Occipital lobe (tissue), 2 donors: Measurements from ENCODE around the gene FMN1. TPM values are rescaled to one million over a fixed set of nuclear protein-coding genes. Genes with fewer than 3 reads are reported as not detected.
"Not testable (repeated sequence)": the region's sequence is repeated elsewhere in the genome, so short reads cannot be mapped to it uniquely, and the experiment has no call there.

ENCODE experiments used
- DNase-seq: peaks from one replicate; lab custom pipeline; 2025; lab: John Stamatoyannopoulos, UW
- total RNA-seq: library from RNA; depleted of rRNA; stranded (reverse); fragments of >200 nt; gene quantifications from one replicate; pipeline ENCODE4 v1.2.3, GENCODE V29; 2014

Gene FMN1
- total RNA-seq, 1 donor from 2014 or later, result 3.9 TPM

DNA sequence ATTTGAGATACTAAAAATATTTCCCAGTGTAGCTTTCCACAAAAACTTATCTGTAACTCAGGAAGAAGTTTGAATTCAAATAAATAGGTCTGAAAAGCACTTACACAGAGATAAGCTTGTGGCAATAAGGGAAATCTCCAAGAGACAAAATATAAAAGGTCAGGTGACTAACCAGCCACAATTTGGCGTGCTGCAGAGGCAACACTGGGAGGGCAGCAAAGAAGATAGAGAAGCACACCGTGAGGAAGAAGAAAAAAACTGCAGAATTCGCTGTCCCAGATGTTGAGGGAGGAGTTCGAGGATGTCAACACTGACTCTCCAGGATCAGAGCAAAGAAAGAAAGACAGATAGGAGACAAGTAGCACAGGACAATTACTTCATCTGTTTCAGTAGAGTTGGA is 204.4 kb downstream of the FMN1 start:
- DNase-seq, result no peak

DNA sequence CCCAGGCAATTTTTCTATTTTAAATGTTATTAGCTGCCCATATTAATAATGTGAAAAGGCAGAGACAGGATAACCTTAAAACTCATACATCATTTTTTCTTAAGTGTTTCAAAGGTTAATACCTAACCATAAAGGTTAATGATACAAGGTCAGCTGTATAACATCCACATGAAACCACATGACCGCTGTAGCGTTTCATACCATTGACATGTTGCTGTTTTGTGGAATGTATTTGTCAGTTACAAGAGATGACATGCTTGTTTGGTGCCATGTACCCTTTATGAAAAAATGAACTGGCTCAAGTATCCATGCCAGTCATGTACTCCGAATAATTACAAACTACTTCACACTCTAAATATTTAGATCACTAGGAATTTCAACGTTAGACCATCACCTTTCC is 207.4 kb downstream of the FMN1 start:
- DNase-seq, result no peak

DNA sequence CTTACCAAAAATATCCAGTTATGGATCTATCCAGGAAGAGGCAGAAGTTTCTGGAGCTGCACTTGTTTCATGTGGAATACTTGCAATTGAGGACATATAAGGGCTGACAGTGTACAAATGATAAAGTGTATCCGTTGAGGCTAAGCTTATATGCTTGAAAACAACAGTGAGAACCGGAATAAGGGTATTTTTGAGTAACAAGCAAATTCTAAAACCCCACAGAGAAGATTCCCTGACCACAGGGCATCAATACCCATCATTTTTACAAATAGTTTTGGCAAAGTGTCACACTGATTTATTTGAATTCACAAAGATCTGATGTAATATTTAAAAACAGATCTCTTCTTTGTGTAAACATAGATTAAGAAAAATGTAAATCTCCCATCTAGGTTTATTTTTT is 208.4 kb downstream of the FMN1 start:
- no peak for DNase-seq

DNA sequence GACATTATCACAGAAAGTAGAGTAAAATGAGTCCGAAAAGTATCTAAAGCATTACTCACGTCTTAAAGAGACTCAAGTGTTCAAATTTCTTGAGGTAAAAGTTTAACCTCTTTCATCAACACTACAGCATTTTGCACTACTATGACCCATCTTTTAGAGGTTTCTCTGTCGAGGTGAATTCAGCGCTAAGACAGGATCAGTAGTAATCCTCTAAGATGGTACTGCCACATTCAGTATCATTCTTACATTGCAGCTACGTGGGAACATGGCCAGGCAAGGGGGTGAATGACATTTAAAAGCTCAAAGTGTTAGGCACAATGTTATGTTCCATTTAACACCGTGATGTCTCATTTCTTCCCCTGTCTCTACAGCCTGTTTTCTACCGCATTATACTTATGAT is 210.8 kb downstream of the FMN1 start:
- DNase-seq, result no peak

DNA sequence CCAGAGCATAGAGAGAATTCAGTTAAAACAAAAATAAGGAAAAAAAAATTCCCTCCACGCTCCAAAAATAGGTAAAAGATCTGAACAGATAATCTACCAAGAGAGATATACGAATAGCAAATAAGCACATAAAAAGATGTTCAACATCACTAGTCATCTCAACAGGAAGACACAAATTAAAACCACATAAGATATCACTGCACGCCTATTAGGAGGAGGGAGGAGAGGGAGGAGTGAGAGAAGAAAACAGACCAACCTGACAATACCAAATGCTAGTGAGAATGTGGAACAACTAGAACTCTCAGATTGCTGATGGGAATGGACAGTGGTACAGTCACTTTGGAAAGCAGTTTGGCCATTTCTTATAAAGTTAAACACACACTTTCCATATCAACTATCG is 212.5 kb downstream of the FMN1 start:
- no peak for DNase-seq

DNA sequence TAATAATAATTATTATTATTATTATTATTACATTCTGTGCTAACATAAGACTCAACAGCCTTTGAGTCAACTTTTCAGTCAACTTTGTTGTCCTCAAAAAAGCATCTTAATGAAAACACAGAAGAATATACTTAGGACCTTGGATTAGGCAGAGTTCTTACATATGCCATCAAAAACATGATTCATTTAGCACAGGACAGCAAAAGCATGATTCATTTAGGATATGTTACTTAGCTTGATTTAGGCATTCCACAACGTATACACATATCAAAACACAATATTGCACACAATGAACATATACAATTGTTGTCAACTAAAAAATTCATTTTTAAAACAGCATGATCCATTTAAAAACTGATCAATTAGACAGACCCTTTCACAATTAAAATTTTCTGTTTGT is 213.0 kb downstream of the FMN1 start:
- DNase-seq, result no peak

DNA sequence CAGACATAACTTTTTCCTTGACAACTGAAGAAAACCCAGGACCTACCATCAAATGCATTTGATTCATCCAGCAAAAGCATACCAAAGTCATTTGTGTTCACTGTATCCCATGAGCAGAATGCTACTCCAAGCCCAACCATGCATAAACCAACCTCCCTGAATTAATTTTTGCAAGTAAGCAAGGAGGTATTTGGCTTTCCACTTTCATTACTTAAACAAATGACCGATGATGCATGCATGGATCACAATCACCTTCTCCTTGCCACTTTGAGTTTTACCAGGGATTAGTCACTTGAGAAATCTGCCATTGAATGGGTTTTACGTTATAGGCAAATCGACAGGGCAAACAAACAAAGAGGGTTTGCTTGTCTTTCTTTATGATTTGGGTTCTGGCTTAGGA is 214.8 kb downstream of the FMN1 start:
- no peak for DNase-seq

DNA sequence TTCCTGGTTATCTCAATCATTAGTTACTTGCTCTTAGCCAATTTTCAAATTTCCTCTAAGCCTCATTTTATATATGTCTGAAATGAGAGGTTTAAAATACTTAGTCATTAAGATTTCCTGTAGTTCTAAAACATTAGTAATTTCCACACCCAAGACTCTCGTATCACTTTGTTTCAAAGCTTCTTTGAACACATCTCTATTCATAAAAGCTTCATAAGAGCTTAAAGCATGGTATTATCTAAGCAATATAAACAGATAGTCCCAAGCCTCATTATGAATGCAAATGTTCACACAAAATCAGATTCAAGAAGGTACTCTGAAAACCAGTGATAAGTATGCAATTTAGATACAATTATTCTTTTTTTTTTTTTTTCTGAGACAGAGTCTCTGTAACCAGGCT is 217.0 kb downstream of the FMN1 start:
- no peak for DNase-seq

DNA sequence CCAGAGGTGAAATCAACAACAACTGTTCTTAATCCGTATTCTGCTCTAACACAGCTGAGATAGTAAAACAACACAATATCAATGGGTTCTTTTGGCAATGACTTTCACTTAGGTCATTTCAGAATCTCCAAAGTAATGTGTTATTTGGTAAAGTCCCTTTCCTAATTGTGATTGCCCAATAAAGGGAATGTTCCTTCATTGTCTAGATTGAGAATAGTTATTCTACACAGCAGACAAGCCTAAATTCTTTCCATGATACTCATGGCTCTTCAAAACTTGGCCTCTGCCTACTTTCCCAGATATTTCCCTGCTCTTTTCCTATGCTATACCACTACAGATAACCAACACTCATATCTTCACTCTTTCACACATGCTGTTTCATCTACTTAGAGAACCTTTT is 219.8 kb downstream of the FMN1 start:
- DNase-seq, result no peak

DNA sequence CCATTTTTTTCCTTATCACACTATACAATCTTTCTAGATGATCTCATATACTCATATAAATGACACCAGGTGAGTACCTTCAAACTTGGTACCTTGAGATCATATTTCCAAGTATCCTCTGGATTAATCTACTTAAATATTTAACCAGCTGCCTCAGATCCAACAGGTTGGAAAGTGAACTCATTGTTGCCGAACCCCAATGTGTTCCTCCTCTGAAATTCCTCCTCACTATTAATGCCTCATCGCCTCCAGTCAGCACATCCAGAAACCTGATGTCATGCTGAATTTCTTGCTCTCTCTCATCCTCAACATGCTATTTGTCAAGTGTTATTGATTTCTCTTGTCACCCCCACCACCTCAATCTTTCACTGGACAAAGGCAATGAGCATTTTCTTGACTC is 221.8 kb downstream of the FMN1 start:
- no peak for DNase-seq

DNA sequence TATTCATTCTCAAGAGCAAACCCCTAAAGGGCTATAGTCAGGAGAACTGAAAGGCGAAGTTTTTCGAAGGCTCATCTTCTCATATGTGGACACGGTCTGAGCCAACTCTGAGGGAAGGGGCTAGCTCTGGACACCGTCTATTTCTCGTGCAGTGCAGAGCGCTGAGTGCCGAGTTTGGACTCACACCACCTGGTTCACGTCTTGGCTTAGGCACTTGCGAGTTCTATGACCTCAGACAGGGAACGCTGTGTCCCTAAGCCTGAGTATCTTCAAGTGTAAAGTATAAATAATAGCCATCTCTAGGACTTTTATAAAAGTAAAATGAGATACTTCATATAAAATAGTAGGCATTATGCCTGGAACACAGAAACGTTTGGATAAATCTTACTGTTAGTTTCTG is 223.7 kb downstream of the FMN1 start:
- no peak for DNase-seq

DNA sequence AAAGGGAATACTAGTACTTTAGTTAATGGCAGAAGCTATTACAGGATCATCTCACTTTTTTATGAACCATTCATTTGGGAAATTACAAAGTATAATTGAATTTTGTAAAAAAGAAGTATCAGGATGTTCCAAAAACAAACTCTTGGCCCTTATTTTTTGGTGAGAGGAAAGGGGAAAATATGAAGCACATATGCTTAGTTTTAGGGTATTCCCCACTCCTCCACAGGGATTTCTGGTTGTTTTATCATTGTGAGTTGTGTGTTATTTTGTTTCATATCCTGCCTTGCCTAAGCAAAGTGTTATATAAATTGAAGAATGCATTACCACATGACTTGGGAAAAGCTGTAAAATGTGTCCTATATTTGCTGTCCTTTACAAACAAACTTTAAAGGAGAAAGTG is 227.0 kb downstream of the FMN1 start:
- no peak for DNase-seq

DNA sequence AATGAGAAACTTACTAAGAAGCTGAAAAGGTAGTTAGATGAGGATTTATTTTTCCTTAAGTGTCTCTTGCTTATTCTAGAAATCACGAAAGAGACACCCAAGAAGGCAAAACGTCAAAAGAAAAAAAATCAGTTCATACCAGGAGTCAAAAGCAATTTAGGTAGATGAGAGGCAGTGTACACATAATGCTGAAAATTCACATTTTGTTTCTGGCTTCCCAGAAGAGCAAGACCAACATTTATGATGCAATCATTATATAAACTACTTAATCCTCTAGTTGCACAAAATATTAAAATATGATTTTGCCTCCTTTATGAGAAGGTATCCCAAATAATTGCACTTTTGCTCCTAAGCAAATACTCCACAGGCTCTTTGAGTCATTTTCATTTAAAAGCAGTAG is 228.0 kb downstream of the FMN1 start:
- no peak for DNase-seq

DNA sequence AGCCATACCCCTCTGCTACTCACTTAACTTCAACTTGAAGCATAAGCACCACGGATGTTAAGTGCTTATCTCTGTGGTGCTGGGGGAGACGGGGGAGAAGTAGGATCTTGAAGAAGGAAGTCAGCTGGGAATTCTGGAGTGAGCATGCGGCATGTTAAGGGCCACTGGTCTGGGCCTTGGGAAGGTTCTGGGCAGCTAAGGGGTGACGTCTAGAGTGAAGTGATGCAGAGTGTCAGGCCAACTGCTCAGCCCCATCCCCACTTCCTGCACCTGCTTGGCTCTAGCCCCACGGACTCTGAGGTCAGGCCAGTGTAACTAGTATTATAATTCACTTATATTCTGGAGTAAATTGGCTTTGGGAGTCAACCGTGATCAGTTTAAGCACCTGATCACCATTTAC is 228.6 kb downstream of the FMN1 start:
- no peak for DNase-seq

DNA sequence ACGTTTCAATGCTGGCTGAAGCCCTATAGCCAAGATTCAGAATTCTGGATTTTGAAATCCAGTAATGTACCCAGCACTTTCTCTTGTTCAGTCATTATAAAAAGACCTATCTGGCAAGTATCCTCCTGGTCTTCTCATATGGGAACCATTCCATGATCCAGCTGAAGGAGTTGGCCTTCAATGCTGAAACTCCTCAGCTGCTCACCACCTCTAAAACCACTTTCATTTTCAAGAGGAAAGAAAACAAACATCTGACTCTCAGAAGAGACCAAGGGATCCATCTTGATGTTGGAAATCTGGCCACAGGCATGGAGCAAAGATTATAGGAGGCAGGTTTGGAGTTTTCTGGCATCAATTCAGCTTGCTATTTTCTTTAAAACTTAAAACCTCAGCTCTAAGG is 235.4 kb downstream of the FMN1 start:
- DNase-seq, result no peak

DNA sequence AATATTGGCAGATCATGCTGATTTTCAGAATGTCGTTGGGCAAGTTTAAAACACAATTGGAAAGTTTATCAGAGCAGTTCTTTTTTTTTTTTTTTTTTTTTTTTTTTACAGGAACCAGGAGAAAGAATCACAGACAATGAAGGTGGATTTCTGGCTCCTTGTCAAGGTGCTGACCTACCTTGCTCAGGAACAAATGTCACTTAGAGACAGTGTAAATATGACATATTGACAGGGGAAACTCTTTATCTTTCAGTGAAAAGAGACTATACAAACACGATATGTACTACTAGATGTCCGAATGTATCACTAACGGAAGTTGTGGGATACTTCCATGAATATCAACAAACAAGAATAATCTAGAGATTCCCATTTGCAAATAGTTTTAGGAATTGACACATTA is 237.3 kb downstream of the FMN1 start:
- no peak for DNase-seq

DNA sequence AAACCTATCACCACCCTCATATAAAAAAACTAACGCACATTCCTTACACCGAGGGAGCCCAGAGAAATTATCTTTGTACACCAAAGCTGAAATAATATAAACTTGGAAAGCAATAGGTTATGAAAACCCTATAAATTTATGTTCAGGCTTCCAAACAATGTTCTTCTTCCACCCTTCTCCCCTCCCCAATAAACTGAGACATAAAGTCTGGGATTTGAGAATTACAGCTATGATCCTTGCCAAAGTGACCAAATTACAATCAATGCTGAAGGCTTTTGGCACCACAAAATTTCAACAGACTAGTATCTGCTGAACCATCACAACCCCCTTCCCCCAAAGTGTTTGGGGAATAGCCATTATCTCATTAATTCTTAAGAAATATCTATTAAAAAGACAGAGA is 237.8 kb downstream of the FMN1 start:
- no peak for DNase-seq

DNA sequence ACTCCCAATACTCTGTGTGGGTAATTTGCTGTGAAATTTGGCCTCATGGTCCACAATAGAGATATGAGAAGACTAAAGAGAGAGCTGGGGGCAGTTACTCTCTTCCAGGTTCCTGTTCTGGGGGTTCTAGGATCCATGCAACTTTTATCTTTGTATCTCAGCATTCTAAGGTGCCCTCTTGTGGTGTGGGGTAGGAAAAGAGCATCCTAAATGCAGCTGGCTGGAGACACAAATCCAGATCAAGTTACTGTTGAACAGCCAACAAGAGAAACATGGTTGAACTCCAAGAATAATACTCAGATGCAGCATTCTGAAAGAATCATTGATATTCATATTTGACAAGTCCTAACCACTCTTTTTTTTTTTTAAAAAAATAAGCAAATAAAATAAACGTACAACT is 238.5 kb downstream of the FMN1 start:
- no peak for DNase-seq

DNA sequence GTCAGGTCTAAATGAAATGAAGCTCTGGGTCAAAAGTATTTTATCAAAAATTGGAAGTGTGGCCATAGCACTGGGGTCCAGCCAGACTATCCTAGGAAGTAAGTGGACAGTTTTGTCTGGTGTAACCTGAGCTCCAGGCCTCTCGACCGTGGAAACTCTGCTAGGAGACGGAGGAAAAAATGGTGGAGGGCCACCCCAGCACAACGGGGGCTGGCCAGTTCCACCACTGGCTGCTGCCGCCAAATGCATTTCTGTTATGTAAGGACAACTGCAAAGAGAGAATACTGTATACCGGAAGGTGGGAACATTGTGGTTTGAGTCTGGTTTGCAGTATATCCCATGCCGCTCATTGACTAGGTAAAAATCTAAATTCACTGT is 241.0 kb downstream of the FMN1 start:
- no peak for DNase-seq

DNA sequence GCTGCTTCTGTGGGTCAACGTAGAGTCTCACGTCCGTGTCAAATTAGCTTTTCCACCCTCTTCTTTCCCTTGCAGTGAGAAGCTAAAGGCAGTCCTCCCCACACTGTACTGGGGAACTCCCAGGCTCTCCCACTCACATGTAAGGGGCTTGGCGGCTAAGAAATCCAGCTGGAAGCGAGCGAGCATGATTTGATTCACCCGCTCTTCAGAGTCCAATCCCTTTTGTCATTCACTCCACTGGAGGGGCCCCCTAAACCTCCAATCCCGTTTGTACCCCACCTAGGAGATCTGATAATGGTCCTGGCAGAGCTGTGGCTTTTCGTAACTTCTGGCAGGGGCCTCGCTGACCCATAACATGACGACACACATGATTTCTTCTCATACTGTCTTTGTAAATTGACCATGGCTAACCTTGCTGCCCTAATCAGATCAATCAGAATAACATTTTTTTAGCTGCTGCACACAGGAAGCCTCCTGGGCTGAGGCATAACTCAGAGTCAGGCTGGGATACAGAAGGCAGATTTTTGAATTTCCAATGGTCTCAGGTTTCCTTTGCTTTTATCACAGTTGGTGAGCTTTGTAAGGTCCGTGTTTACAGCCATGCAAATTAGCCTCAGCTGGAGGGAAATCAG is 241.5 kb downstream of the FMN1 start:
- DNase-seq, result no peak

DNA sequence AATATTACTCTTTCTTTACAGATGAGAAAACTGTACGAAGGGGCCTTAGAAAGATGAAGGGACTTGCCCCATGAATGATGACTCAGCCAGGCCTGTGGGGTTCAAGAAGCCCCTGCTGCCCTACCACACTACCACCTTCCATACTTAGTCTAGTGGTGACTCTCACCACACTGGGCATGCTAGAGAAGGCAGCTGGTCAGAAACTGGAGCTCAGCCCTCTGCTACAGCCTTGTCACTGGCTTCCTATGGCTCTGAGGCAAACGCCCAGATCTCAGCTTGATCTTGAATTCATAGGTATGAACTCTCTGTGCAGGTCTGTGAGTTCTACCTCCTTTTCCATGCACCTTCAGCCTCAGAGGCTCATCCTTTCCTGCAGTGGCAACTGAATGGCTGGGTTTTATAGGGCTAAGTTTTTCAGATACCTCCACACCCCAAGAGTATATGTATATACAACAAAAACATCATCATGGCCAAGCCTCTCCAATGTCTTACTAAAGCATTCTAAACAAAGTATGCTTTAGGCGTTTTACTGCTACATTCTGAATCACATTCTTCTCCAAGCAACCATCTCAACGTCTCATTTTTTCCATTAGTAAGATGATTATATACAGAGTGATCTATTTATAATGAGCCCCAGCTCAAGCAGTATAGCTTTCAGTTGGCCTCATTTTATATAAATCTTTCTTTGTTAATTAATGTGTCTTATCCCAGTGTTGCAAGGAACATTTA is 242.6 kb downstream of the FMN1 start:
- no peak for DNase-seq

DNA sequence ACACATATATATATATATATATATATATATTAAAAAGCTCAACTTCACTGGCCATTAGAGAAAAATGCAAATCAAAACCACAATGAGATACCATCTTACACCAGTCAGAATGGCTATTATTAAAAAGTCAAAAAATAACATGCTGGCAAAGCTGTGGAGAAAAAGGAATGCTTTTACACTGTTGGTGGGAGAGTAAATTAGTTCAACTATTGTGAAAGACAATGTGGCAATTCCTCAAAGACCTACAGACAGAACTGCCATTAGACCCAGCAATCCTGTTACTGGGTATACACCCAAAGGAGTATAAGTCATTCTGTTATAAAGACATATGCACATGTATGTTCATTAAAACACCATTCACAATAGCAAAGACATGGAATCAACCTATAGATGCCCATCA is 244.5 kb downstream of the FMN1 start:
- DNase-seq, result not testable (repeated sequence)

DNA sequence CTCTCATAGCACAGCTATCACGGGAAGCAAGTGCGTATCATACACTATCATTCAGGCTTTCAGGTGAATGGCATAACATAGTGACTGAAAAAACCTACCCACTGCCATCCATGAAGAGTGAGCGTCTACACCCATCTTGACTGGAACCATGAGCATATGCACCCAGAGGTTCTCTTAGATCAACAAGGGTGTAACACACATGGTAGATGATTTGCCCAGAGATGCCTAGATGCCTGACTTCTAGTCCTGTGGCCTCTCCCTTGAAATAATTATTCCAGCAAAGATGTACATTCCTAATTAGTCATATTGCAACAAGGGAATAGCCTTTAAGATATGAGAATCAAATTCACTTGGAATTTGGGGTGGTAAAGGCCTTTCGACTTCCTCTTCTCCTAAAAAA is 248.3 kb downstream of the FMN1 start:
- no peak for DNase-seq

DNA sequence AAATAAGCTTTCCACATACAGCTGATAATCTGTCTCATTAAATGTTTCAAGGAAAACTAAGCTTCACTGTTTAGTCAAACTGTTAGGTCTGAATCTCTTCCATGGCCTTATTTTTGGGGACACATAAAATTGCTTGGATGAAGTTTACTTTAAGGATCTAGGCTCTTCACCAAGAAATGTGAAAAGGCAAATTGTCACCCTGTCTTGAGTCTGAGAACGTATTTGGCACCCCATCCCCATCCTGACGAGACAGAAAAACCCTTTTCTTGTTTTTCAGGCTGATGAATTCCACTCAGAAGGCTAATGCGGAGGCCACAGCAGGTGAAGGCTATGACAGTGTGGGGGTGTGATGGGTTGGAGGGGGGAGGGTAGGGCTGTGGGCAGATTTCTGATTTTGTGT is 250.1 kb downstream of the FMN1 start:
- no peak for DNase-seq
